AG04449 (cell line): Measurements from ENCODE around the gene FAM222A.

Source experiments
- CTCF ChIA-PET: fragments of 350-600 bp; formaldehyde crosslinking; extraction: SDS; loops from one replicate; lab custom pipeline; 2021; ENCODE audit warnings: antibody characterized with exemption; lab: Yijun Ruan, JAX
- POLR2A ChIA-PET: fragments of 400-600, 350-600 bp; formaldehyde crosslinking; extraction: SDS; loops from one replicate; lab custom pipeline; 2020; ENCODE audit warnings: antibody characterized with exemption, inconsistent platforms; lab: Yijun Ruan, JAX
- DNase-seq: peaks from one replicate; pipeline ENCODE4 v3.0.0-alpha.2; 2010; ENCODE audit warnings: low read depth, low spot score
- H3K4me3 ChIP-seq: 2 replicates; pipeline ENCODE4 v1.5.1; 2011; ENCODE audit warnings: low read depth, mild to moderate bottlenecking, control low read depth, low read length
- TF ChIP-seq, protein P1 (sequence below): IDR thresholded peaks from one replicate; pipeline ENCODE4 v1.5.1; 2011; ENCODE audit warnings: mild to moderate bottlenecking, moderate library complexity, low read length, control low read depth, inconsistent platforms; ENCODE audit not compliant: insufficient read depth; ENCODE audit errors: missing control alignments

Gene FAM222A

DNA sequence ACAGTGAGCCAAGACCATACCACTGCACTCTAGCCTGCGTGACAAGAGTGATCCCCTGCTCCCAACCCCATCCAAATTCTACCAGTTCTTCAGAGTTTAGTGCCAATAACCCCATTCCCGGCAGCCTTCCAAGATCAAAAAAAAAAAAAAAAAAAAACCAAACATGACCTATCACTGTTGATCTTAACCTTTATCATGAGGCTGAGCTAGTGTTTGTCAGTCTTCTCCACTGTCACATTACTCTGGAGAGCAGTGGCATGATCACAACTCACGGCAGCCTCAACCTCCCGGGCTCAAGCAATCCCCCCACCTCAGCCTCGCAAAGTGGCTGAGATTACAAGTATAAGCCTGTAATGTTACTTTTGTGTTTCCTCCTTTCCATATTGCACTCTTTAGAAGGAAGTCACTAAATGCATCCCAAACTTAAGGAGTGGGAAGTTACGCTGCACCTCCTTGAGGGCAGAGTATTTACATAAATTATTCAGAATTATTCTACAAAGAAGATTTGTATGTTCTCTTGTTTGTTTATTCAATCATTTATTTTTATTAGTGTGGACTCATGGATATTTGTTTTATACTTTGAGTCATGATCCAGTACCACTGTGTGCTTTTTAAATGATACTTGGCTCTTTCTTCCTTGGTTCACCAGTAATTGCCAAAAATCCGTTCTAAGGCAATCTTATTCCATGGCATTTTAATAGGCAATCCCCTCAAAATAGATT is 31.5 kb upstream of the FAM222A start:
- no peak for DNase-seq
- TF ChIP-seq, protein P1, sequence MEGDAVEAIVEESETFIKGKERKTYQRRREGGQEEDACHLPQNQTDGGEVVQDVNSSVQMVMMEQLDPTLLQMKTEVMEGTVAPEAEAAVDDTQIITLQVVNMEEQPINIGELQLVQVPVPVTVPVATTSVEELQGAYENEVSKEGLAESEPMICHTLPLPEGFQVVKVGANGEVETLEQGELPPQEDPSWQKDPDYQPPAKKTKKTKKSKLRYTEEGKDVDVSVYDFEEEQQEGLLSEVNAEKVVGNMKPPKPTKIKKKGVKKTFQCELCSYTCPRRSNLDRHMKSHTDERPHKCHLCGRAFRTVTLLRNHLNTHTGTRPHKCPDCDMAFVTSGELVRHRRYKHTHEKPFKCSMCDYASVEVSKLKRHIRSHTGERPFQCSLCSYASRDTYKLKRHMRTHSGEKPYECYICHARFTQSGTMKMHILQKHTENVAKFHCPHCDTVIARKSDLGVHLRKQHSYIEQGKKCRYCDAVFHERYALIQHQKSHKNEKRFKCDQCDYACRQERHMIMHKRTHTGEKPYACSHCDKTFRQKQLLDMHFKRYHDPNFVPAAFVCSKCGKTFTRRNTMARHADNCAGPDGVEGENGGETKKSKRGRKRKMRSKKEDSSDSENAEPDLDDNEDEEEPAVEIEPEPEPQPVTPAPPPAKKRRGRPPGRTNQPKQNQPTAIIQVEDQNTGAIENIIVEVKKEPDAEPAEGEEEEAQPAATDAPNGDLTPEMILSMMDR: no peak
- ChIA-PET CTCF (no interaction called here), POLR2A (no interaction called here)
- no peak overlapping the region for H3K4me3 ChIP-seq

DNA sequence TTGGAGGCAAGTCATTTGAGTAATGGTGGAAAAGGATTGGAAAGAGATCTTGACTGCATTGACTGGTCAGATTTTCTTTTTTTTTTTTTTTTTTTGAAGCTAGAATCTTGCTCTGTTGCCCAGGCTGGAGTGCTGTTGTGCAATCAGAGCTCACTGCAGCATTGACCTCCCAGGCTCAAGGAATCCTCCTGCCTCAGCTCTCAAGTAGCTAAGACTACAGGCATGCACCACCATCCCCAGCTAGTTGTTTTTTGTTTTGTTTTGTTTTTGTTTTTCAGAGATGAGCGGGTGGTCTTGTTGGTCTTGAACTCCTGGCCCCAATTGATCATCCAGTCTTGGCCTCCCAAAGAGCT is 30.9 kb upstream of the FAM222A start:
- ChIA-PET CTCF (no interaction called here), POLR2A (no interaction called here)
- DNase-seq: no peak
- H3K4me3 ChIP-seq: no peak overlapping the region
- TF ChIP-seq, protein P1: no peak

DNA sequence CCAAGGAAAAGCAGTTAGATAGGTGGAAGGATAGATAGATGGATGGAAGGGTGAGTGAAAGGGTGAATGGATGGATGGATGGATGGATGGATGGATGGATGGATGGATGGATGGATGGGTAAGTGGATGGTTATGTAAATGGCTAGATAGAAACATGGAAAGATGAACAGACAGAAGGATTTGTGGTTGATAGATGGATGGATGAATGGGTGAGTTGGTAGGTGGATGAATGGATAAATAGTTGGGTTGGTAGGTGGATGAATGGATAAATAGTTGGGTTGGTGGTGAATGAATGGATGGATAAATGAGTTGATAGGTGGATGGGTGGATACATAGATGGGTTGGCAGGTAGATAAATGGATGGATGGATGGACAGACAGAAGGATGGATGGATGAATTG is 30.3 kb upstream of the FAM222A start:
- no peak overlapping the region for H3K4me3 ChIP-seq
- DNase-seq: no peak
- POLR2A ChIA-PET: no interaction called here
- CTCF ChIA-PET: no interaction called here
- TF ChIP-seq, protein P1: no peak

DNA sequence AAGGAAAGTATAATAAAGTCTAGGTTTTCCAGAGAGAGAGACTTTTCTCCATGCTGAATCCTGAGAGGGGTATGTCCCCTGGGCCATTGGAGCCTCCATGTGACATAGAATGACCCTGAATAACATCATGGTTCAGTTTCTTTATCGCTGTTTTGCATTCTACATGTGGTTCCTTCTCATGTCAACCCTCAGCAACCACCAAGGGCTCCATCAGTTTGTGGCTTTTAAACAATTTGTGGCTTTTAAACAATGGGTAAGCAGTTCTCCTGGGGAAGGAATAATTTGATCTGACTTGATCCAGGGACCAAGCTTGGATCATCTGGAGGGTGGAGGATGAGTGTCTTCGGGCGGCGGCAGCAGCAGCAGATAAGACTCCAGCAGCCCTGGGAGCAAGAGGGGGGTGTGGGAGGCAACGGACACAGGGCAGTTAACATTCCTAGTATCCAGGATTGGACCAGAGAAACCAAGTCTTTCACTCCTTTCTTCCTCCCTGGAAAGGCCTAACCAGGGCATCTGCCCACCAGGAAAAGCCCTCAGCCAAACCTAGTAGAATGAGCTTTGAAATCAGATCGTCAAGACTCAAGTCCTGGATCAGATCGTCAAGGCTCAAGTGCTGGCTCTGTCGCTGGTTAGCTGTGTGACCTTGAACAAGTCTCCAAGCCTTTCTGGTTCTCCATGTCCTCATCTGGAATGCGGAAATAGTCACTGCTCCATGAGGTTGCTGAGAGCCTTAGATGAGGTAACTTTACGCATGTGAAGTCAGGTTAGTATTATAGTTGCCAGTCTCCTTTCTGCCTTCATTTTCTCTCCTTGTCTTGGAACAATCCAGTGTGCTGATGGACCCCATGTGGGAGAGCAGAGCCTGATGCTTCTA is 27.8 kb upstream of the FAM222A start:
- H3K4me3 ChIP-seq: no peak overlapping the region
- DNase-seq: no peak
- ChIA-PET POLR2A (no interaction called here), CTCF (interaction anchor here (0.7 to 1.1 kb wide), 2 partner anchors 29 to 88 kb away, joined by 3 read pairs; no protein-coding TSS in a partner anchor)
- TF ChIP-seq, protein P1: no peak

DNA sequence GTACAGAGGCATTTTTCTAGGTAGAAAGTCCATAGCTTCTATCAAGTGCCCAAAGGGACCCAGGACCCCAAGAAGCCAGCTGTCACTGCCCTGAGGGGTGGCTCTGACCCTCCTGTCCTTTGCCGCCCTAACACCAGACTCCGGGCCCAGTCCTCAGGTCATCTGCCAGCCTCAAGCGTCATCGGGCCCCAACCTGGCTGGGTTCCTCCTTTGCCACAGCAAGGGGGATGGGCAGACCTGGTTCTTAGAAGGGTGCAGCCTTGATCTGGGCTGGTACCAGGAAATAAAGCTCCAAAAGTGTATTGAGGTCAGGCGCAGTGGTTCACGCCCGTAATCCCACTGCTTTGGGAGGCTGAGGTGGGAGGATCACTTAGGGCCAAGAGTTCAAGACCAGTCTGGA is 27.1 kb upstream of the FAM222A start:
- H3K4me3 ChIP-seq: no peak overlapping the region
- CTCF ChIA-PET: interaction anchor here (1.1 kb wide), 1 partner anchor 28 kb away, joined by 3 read pairs; no protein-coding TSS in a partner anchor
- TF ChIP-seq, protein P1: no peak
- DNase-seq: no peak
- POLR2A ChIA-PET: no interaction called here

DNA sequence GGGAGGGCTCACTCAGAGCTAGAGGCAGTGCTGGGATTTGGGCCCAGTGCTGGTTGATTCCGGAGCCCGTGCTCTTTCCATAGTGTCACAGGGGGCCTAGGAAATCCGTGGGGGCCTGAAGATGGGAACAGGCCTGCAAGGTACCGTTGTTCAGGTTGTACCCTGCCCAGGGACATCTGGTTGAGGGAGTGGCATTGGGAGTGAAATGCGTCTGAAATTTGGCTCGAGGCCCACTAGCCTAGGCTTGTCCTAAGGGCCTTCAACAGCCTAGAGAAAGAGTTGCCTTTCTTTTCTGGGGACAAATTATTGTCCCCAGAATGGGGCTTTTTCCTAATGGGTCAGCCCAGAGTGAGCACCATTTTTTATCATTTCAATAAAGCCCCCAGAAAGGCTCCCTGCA is 26.4 kb upstream of the FAM222A start:
- no peak overlapping the region for H3K4me3 ChIP-seq
- ChIA-PET POLR2A (no interaction called here), CTCF (no interaction called here)
- DNase-seq: no peak
- TF ChIP-seq, protein P1: no peak
